Dedifferentiated amniotic fluid mesenchymal stem cell (primary cell): ENCODE data around the gene VRK2.
"Not testable (repeated sequence)": the region's sequence is repeated elsewhere in the genome, so short reads cannot be mapped to it uniquely, and the experiment has no call there.

Experiments
- DNase-seq: peaks from one replicate; pipeline ENCODE4 v3.0.0-alpha.2; 2016; ENCODE audit errors: extremely low spot score

VRK2 gene

DNA sequence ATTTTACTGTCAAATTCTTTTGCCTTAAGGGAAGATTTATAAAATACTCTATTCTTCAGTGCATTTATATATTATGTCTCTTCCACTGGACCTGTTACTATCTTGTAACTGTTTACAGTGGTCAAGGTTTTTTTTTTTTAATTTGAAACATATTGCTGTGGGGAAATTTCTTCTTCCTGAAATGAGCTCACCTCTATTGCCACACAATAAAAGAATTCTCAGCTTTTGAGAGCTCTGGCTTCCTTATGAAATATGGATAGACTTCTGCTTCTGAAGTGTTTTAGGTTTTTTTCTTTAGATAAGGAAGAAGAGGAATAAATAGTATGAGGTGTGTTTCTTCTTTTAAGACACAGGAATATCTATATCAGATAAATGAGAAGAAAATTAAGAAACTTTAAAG lies 7.7 kb downstream of the VRK2 start:
- DNase-seq, result peak; percentile 70

DNA sequence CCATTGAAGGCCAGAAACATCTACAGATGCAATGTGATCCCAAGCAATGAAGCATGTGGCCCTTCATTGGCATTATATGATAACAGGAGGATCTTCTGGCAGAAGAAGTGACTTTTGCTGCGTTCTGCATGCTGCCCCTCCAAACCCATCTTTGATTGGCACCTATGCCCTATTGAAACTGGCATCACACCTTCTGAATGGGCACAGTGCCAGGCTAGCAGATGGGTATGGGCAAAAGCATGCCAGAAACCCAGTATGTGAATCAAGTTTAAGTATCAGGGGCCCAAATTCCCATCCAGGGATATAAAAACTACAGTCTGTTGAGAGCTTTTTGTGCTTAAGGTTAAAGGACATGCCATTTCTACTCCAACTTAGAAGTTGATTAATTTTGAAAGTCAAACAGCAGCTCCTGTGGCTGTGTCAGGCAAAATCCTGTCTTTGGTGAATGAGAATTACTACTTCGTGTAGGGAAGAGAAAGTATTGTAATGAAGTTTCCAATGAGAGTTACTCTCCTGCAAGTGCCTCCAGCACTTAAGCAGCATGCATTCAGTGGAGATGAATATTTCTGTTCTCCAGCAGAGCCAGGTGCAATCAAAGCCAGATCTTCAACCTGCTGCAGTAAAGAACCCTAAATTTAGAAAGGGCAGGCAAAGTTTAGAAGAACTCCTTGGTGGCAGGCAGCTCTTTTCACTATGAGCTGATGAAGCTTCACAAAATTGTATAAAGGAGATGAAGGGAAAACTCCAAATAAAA lies 8.6 kb downstream of the VRK2 start:
- no peak for DNase-seq

DNA sequence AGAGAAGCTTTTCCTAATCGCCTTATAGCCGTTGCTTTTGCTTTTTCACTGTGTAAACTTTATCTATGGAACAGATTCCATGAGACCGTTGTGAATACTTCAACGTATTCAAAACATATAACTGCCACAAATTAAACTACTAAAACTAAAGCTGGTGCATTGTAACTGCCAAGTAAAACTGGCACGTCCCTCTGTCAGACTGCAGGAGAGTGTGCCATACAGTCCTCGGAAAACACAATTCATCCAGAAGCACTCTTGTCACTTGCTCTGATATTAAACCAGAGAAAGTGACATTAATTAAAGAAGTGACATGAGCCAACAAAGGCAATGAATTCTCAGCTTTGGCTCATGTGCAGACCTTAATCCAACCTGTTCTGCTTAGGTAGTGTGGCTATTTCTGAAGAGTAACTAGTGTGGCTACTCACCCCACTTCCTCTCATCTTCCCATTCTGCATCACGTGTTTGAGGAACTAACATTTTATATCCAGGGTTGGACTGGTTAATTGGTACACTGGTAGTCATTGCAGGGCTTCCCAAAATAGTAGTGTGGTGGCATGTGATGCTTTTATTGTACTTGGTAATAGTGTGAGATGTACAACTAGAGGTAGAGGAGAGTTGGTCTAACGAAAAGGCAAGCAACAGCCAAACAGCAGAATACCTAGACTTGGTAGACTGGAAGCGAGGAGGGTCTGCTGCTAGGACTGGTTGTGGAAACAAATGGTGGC lies 9.7 kb downstream of the VRK2 start:
- no peak for DNase-seq

DNA sequence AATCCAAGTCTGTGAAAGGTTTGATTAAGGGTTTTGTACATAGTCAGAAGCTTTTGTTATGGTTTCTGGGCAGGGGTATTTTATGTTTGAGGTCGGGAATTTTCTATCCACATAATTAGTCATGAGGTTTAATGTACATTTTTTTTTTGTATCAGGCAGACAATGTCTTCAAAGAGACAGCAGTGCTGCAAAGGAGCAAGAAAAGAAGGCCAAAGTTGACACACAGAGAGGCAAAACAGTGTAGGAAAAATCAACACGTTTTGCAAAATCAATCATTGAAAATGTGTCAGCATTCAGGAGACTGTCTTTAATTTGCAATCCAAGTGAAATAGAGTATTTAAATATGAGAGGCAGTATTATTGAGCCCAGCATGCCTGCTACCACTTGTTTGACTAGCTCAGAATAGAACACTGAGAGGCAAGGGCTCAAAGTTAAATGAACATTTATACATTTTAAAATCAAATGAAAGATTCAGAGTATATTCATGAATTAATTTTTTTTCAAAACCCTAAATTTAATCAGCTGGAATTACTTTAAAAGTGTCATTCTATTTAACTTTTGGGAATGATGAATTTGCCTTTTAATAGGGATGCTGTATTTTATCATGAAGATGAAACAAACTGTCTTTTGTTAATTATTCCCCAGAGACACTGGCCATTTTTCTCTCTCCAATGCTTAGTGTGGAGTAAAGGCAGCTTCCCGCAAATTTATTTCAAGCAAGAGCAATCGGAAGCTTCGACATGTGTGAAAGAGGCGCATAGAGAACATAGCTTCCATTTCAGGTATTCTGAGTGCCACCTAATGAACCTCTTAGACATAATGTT lies 11.3 kb downstream of the VRK2 start:
- DNase-seq, result no peak

DNA sequence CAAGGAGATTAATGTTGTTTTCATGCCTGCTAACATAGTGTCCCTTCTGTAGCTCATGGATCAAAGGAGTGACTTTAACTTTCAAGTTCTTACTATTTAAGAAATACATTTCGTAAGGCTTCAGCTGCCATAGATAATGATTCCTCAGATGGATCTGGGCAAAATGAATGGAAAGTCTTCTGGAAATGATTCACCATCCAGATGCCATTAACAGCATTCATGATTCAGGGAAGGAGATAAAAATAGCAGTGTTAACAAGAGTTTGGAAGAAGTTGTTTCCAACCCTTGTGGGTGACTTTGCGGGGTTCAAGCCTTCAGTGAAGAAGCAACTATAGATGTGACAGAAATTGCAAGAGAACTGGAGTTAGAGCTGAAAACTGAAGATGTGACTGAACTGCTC lies 17.0 kb downstream of the VRK2 start:
- DNase-seq, result no peak

DNA sequence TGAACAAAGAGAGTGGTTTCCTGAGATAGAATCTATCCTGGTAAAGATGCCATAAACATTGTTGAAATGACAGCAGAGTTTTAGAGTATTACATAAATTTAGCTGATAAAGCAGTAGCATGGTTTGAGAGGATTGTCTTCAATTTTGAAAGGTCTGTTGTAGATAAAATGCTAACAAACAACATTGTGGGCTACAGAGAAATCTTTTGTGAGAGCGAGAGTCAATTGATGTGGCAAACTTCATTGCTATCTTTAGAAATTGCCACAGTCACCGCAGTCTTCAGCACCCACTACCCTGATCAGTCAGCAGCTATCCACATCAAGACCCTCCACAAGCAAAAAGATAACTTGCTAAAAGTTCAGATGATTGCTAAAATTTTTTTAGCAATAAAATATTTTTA lies 17.5 kb downstream of the VRK2 start:
- DNase-seq, result no peak

DNA sequence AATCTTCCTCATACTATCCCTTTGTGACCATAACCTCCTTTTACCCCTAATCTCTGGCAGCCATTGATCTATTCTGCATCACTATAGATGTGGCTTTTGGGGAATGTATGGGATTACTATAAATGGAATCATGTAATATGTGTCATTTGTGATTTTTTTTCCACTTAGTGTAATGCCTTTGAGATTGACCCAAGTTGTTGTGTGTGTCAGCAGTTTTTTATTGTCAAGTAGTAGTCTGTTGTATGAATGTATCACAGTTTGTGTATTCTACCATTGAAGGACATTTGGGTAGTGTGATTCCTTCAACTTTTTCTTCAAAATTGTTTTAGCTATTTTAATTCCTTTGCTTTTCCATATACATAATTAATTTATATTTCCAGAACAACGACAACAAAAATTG lies 18.6 kb downstream of the VRK2 start:
- no peak for DNase-seq

DNA sequence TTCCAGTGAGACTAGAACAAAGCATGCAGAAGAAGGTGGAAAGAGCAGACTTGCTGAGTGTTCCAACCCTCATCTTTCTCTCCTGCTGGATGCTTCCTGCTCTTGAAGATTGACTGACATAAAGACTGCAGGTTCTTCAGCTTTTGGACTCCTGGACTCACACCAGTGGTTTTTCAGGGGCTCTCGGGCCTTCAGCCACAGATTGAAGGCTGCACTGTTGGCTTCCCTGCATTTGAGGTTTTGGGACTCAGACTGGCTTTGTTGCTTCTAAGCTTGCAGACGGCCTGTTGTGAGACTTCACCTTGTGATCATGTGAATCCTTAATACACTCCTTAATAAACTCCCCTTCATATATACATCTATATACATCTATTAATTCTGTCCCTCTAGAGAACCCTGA lies 20.4 kb downstream of the VRK2 start:
- no peak for DNase-seq

DNA sequence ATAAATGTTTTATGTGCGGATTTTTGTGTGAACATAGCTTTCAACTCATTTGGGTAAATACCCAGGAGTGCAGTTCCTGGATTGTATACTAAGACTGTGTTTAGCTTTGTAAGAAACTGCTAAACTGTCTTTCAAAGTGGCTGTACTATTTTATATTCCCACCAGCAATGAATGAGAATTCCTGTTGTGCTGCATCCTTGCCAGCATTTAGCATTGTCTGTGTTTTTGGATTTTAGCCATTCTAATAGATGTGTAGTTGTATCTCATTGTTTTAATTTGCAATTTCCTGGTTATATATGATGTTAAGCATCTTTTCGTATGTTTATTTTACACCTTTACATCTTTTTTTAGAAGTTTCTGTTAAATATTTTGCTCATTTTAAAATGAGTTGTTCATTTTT lies 24.2 kb downstream of the VRK2 start:
- DNase-seq, result no peak

DNA sequence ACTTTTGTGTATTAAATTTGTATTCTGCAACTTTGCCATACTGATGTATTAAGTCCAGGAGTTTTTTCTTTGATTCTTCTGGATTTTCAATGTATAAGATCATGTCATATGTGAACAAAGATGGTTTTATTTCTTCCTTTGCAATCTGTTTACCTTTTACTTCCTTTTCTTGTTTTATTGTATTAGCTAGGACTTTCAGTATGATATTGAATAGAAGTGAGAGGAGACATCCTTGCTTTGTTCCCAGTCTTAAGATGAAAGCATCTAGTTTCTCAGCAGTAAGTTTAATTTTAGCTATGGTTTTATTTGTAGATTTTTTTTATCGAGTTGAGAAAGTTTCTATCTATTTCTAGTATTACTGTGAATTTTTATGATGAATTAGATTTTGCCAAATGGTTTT lies 25.5 kb downstream of the VRK2 start:
- DNase-seq, result no peak

DNA sequence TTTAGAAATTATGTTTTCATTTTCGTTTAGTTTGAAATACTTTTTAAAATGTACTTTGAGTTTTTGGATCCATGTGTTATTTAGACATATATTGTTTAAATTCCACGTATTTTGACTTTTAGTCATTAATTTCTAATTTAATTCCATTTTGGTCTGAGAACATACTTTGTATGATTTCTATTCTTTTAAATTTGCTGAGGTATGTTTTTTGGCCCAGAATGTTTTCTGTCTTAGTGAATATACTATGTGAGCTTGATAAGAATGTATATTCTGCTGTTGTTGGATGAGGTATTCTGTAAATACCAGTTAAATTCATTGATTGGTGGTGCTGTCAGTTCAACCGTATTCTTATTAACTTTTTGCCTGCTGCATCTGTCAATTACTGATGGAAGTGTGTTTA lies 26.4 kb downstream of the VRK2 start:
- DNase-seq, result no peak

DNA sequence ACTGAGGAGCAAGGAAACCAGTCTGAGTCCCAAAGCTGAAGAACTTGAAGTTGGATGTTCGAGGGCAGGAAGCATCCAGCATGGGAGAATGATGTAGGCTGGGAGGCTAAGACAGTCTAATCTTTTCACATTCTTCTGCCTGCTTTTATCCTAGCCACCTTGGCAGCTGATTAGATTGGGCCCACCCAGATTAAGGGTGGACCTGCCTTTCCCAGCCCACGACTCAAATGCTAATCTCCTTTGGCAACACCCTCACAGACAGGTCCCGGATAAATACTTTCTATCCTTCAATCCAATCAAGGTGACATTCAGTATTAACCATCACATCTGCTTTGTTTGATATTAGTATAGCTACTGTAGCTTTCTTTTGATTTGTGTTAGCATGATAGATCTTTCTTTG lies 27.1 kb downstream of the VRK2 start:
- no peak for DNase-seq

DNA sequence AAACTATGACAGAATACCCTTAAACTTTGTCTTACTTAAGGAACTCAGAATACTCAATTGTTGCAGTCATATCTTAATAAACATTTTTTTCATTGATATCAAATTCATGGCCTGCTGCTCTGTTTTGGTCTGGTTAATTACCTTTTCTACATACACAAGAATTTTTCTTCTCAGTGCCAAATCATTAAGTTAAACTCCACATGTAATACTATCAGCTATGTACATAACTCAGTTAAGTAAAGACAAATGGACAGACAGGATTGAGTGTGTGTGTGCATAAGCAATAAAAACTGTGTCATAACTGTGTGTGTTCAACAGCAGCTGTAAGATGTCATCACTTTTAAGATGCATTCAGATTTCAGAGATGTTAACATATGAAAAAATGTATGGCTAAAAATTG lies 34.4 kb downstream of the VRK2 start:
- DNase-seq, result no peak

DNA sequence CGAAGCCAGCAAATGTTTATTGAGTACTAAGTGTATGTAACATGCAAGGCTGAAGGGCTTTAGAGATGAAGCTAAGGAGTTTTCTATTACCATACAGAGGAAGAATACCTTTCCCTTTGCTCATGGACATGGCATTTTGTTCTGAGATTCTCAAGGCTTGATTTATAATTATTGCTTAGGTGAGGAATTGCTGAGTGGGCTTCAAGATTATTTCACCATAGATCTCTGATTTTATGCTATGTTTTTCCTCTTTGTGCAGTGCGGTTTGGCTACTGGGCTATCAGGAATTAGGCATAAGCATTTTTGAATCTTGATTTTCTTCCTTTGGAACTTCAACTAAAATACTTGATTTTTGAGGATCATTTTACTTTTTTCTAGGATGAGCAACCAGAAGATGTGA lies 42.5 kb downstream of the VRK2 start:
- DNase-seq, result no peak

DNA sequence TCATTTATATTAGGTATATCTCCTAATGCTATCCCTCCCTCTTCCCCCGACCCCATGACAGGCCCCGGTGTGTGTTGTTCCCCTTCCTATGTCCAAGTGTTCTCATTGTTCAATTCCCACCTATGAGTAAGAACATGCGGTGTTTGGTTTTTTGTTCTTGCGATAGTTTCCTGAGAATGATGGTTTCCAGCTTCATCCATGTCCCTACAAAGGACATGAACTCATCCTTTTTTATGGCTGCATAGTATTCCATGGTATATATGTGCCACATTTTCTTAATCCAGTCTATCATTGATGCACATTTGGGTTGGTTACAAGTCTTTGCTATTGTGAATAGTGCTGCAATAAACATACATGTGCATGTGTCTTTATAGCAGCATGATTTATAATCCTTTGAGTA lies 46.2 kb downstream of the VRK2 start:
- DNase-seq, result not testable (repeated sequence)

DNA sequence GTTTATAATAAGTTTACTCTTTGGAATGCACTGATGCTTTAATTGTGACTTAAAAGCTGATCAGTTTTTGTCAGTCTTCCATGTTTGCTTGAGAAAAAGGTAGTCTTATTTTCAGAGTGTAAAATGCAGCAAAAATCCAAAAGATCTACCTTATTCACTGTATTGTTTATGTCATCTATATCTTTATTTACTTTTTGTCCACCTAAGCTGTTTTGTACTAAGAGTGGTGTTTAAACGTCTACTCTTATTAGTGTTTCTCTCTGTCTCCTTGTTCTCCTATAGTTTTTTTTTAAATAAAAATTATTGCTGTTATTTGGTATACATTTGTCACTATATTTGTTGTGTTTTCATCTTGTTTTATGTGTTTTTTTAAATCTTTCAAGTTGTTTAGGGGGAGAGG lies 50.4 kb downstream of the VRK2 start:
- DNase-seq, result no peak

DNA sequence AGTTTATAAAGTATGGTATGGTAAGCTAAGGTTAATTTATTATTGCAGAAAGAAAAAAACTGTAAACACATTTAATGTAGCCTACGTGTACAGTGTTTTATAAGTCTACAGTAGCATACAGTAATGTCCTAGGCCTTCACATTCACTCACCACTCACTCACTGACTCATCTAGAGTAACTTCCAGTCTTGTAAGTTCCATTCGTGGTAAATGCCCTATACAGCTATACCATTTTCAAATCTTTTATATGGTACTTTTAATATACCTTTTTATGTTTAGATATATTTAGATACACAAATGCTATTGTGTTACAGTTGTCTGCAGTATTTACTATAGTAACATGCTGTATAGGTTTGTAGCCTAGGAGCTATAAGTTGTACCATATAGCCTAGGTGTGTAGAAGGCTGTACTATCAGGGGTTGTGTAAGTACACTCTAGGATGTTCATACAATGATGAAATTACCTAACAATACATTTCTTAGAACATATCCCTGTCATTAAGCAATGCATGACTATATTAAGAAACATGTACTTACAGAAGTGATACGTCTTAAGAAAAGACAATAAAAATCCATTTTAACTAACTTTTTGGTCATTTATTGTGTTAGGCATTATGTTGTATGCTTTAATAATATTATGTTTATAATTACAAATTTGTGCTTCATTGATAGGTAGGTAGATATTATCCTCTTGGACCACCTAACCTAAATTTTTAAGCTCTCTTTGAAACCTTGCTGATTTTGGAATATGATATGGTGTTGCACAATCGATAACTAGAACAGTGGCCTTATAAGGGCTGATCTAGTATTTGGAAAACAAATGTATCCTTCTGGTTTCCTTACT lies 51.9 kb downstream of the VRK2 start:
- no peak for DNase-seq

DNA sequence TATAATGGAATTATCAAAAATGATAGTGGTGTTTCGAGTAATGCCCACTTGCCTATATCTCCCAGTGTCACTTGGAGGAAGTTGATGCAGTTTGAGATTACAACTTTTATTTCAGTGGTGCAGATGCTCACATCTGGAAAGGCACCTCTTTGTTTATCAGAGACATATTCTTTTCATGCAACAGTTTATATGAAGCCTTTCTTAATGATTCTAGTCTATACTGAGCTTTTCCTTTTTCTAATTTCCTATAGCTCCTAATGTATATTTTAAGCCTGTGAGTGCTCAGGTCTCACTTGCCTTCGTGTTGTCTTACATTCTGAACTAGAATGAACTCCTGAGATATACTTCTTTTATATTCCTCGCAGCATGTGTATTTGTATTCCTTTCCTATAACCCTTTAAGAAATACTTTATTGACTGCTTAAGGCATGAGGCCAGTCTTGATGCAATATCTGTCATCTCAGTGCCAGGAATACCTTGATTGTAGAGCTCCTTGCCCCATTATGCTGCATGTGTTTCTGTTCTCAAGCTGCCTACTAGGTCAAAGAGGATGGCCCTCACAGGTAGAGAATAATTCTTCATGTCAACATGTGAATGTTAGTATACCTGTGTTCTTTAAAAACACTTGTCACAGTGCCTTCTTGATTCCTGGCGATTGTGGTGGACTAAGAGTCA lies 52.6 kb downstream of the VRK2 start:
- no peak for DNase-seq

DNA sequence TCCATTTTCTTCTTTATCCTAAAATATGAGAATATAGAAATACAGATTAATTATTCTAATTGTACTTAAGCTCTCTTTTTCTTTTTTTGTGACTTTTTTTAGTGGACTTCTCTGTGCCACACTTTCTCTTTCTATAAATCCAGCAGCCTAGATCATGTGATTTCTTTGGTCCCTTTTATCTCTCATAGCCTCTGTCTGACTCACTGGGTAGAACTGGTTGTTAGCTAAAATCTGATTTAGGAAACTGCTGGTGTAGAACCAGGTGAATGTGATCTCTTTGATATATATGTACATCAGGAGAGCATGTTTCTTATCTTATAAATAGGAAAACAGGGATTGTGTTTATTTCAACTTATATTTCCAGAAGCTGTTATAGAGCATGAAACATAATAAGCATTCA lies 54.9 kb downstream of the VRK2 start:
- no peak for DNase-seq

DNA sequence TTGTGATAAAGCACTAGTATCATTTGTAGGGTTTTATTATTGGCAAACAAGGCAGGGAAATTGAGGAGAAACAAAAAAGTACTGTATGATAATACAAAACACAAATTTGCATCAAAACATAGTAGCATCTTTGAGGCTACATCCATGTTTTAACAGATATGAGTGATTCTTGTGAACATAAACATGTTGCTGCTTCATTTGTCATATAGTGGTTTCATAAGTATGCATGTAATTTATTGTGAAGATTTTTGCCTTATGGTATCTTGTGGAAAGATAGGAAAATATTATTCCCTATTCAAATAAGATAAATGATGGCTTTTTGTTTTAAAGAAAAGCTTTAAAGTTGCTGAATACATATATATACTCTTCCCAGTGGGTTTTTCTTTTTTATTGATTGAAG lies 60.3 kb downstream of the VRK2 start:
- no peak for DNase-seq
